ENCODE measurements around the gene ACTG2. TPM values are rescaled to one million over a fixed set of nuclear protein-coding genes. Genes with fewer than 3 reads are reported as not detected.

ACTG2 gene
- total RNA-seq, 2 experiments from 2014 or later = not detected

GRCh38 chr2:73926493-73927327 is 33.9 kb downstream of the ACTG2 start, which contains the start of gene DGUOK:
Gene DGUOK, plus strand, starts transcription at chr2:73926880. Its CDS starts 31 bp downstream, at chr2:73926911.
- Histone ChIP-seq H3K27ac (ENCODE audit: low read depth in 1 of 2, low read length in 2 of 2) (peak within 1 kb of the TSS; percentile 97), H3K9me3 (ENCODE audit: control insufficient read depth in 1 of 2, insufficient read depth in 1 of 2, low read length in 2 of 2) (no peaks in the 10 kb centered on the region)

GRCh38 chr2:73927344-73927743 is 34.5 kb downstream of the ACTG2 start:
- no peaks in the 10 kb centered on the region for H3K27me3 ChIP-seq (ENCODE audit: control insufficient read depth in 1 of 2, insufficient read depth in 2 of 2, low read length in 2 of 2)
- peak overlapping the region; percentile 97 for H3K27ac ChIP-seq (ENCODE audit: low read depth in 1 of 2, low read length in 2 of 2)
- POLR2A ChIA-PET = interaction anchor here (0.6 to 1.9 kb wide), 22 partner anchors 10 to 531 kb away, joined by 3 to 22 read pairs (median 6); partner anchors contain the start of genes MOB1A, STAMBP, TET3 and WBP1
- intact Hi-C loops (cut with DNase I, micrococcal nuclease) = loop anchor here (5.0 to 10.0 kb wide), 5 partner anchors 60 to 190 kb away; partner anchors contain the start of genes STAMBP (in 1 of the 2) and TPRKB (in 1 of the 2)
- ATAC-seq (ENCODE audit: poor library complexity) (no peak), DNase-seq (no peak)
- Mint-ChIP-seq H3K27me3 (no peaks in the 10 kb centered on the region), H3K4me3 (peak overlapping the region; percentile 83), H3K36me3 (ENCODE audit: low read depth) (peaks cover 41% of the 10 kb centered on the region), H3K9me3 (no peaks in the 10 kb centered on the region), H3K27ac (peak overlapping the region; percentile 98), H3K4me1 (ENCODE audit: low read depth) (peaks cover 59% of the 10 kb centered on the region)
- CTCF ChIA-PET = interaction anchor here (0.8 to 0.9 kb wide), 2 partner anchors 19 to 59 kb away, joined by 3 read pairs; no protein-coding TSS in a partner anchor
- H3K36me3 ChIP-seq (ENCODE audit: insufficient read depth, low read length) = peaks cover 12% of the 10 kb centered on the region
- TF ChIP-seq CTCF (IDR thresholded peaks at IDR 0.05) = no peak
- no peaks in the 10 kb centered on the region for H3K9me3 ChIP-seq (ENCODE audit: control insufficient read depth in 1 of 2, insufficient read depth in 1 of 2, low read length in 2 of 2)
- H3K4me3 ChIP-seq (ENCODE audit: low read length) = peak overlapping the region; percentile 78
- peaks cover 52% of the 10 kb centered on the region for H3K4me1 ChIP-seq (ENCODE audit: insufficient read depth, low read length)

More at GRCh38 chr2:73926493-73927327, 33.9 kb downstream of the ACTG2 start, which contains the start of gene DGUOK:
- no peaks in the 10 kb centered on the region for H3K27me3 ChIP-seq (ENCODE audit: control insufficient read depth in 1 of 2, insufficient read depth in 2 of 2, low read length in 2 of 2)
- ChIA-PET POLR2A (interaction anchor here (0.6 to 1.9 kb wide), 22 partner anchors 11 to 532 kb away, joined by 3 to 22 read pairs (median 6); partner anchors contain the start of genes MOB1A, STAMBP, TET3 and WBP1), CTCF (interaction anchor here (0.8 to 0.9 kb wide), 2 partner anchors 18 to 60 kb away, joined by 3 read pairs; no protein-coding TSS in a partner anchor)
- peak within 1 kb of the TSS; percentile 78 for H3K4me3 ChIP-seq (ENCODE audit: low read length)
- H3K27me3 Mint-ChIP-seq = no peaks in the 10 kb centered on the region
- ATAC-seq (ENCODE audit: poor library complexity) = peak; percentile 97
- DNase-seq = peak; percentile 90 to 100 (median 94)
- H3K27ac Mint-ChIP-seq = peak within 1 kb of the TSS; percentile 98
- intact Hi-C loops (cut with DNase I, micrococcal nuclease) = loop anchor here (1.0 to 10.0 kb wide), 9 partner anchors 13 to 191 kb away; partner anchors contain the start of genes STAMBP (in 1 of the 2) and TPRKB (in 1 of the 2)
- peaks cover 34% of the 10 kb centered on the region for H3K36me3 Mint-ChIP-seq (ENCODE audit: low read depth)
- peaks cover 7% of the 10 kb centered on the region for H3K36me3 ChIP-seq (ENCODE audit: insufficient read depth, low read length)
- peaks cover 53% of the 10 kb centered on the region for H3K4me1 Mint-ChIP-seq (ENCODE audit: low read depth)
- peaks cover 45% of the 10 kb centered on the region for H3K4me1 ChIP-seq (ENCODE audit: insufficient read depth, low read length)
- no peak for TF ChIP-seq CTCF (IDR thresholded peaks at IDR 0.05)
- no peaks in the 10 kb centered on the region for H3K9me3 Mint-ChIP-seq
- H3K4me3 Mint-ChIP-seq = peak within 1 kb of the TSS; percentile 83

- Histone ChIP-seq H3K4me3 (ENCODE audit: low read length) (no peak overlapping the region), H3K27ac (ENCODE audit: low read depth in 1 of 2, low read length in 2 of 2) (no peak overlapping the region), H3K27me3 (ENCODE audit: control insufficient read depth in 1 of 2, insufficient read depth in 2 of 2, low read length in 2 of 2) (no peaks in the 10 kb centered on the region), H3K4me1 (ENCODE audit: insufficient read depth, low read length) (peaks cover 55% of the 10 kb centered on the region), H3K9me3 (ENCODE audit: control insufficient read depth in 1 of 2, insufficient read depth in 1 of 2, low read length in 2 of 2) (no peaks in the 10 kb centered on the region), H3K36me3 (ENCODE audit: insufficient read depth, low read length) (peaks cover 22% of the 10 kb centered on the region)
- Mint-ChIP-seq H3K4me1 (ENCODE audit: low read depth) (peaks cover 76% of the 10 kb centered on the region), H3K4me3 (peak overlapping the region; percentile 76), H3K27me3 (no peaks in the 10 kb centered on the region), H3K9me3 (no peaks in the 10 kb centered on the region), H3K27ac (peak overlapping the region; percentile 84), H3K36me3 (ENCODE audit: low read depth) (peaks cover 57% of the 10 kb centered on the region)
- no peak for TF ChIP-seq CTCF (IDR thresholded peaks at IDR 0.05)
- intact Hi-C loops (cut with DNase I, micrococcal nuclease) = loop anchor here (5.0 to 10.0 kb wide), 5 partner anchors 58 to 192 kb away; partner anchors contain the start of genes STAMBP (in 1 of the 2) and TPRKB (in 1 of the 2)
- ATAC-seq (ENCODE audit: poor library complexity) (no peak), DNase-seq (peak in 2 of 14 experiments; percentile 22 to 31)
- POLR2A ChIA-PET = no interaction called here
- CTCF ChIA-PET = no interaction called here
Measured at GRCh38 chr2:73928963-73929347, 36.1 kb downstream of the ACTG2 start.
